GM12801 (cell line): ENCODE measurements around the gene RBSN.

Experiments used
- TF ChIP-seq, protein P1 (sequence below): IDR thresholded peaks from one replicate; pipeline ENCODE4 v1.5.1; 2011; ENCODE audit warnings: control low read depth; ENCODE audit not compliant: insufficient read length; ENCODE audit errors: extremely low read depth

RBSN gene

DNA sequence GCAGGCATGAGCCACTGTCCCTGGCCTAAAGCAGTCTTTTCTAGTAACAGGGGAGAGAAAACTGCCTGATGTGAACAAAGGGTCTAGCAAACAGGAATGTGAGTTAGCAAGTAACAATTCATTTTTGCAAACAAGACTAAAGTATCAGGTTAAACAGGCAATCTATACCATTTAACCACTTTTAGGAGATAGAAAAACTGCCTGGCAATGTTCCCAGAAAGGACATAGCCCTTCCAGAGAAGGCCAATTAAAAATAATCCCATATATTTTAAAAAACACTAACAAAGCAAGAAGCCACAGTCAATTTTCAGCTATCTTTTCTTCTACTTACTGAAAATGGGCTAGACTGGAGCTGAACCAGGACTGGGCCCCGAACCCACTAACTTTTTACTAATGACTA lies 6.3 kb downstream of the RBSN start:
- TF ChIP-seq, protein P1, sequence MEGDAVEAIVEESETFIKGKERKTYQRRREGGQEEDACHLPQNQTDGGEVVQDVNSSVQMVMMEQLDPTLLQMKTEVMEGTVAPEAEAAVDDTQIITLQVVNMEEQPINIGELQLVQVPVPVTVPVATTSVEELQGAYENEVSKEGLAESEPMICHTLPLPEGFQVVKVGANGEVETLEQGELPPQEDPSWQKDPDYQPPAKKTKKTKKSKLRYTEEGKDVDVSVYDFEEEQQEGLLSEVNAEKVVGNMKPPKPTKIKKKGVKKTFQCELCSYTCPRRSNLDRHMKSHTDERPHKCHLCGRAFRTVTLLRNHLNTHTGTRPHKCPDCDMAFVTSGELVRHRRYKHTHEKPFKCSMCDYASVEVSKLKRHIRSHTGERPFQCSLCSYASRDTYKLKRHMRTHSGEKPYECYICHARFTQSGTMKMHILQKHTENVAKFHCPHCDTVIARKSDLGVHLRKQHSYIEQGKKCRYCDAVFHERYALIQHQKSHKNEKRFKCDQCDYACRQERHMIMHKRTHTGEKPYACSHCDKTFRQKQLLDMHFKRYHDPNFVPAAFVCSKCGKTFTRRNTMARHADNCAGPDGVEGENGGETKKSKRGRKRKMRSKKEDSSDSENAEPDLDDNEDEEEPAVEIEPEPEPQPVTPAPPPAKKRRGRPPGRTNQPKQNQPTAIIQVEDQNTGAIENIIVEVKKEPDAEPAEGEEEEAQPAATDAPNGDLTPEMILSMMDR = no peak

DNA sequence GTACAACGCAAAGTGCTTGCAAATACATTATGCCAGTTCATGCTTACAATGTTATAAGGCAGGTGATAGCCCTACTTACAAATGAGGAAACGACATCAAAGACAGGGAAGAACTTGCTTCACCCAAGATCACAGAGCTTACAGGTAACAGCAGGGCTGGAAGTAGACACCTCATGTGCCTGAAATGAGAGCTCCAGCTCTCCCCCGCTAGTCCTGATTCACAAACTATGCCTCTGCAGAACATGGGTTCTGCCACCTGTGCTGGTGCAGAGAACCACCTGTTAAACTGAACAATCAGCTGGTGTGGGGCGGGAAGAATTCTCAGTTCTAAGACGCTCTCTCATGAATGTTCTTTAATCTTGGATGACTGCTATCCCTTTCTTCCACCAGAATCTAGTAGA lies 7.4 kb downstream of the RBSN start:
- TF ChIP-seq, protein P1 = no peak

DNA sequence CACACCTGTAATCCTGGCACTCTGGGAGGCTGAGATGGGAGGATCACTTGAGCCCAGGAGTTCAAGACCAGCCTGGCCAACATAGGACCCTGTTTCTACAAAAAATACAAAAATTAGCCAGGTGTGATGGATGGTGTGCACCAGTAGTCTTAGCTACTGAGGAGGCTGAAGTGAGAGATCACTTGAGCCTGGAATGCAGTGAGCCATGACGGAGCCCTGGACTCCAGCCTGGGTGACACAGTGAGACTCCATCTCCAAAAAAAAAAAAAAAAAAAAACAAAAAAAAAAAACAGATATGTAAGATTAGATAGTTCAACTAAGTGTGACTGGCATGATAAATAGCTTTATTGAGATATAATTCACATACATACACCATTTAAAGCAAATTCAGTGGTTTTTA lies 9.7 kb downstream of the RBSN start:
- TF ChIP-seq, protein P1 = no peak

DNA sequence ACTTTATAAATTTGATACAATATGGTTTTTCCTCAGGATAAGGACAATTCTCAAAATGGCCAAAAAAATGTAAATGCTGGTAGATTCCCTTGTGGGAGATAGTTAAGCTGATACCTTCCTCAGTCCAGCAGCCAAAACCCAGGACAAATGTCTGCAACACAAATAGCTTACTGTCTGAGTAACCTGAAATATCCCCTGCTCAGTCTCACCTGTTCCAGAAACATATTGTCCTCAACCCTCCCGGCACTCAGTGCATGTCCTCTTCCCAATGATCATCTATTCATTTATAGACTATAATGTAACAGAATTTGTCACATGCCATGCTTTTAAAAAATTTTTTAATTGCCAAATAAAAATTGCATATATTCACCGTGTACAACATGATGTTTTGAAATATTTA lies 12.2 kb downstream of the RBSN start:
- TF ChIP-seq, protein P1 = no peak

DNA sequence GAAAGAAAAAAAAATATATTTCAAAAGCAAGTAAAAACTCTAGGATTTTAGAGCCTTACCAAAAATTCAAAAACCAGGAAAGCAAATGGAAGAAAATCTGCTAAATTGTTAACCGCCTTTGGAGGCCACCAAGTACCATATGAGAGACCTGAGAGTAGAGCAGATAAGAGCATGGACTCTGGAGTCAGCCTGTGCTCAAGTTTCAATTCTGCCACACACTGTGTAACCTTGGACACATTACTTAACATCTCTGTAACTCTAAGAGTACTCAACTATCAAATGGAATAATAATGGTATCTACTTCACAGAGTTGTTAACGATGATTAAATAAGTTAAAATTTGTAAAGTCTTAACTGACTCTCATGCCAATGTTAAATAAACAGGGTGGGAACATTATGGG lies 12.7 kb downstream of the RBSN start:
- TF ChIP-seq, protein P1 = no peak

DNA sequence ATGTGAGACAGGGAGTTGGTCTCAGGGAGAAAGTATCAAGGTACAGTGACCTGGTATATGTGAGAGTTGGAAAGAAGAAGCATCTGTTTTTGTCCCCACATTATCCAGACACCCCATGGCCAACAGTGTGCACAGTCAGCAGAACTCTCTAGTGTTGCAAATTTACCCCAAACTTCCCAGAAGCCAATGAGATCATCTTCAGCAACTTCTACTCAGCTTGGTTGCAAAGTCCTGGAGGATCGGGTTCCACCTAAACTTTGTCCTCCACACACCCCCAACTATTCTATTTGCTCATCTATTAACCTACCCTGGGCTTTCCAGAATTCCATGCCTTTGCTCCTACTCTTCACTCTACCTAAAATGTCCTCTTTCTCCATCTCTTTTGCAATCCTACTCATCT lies 15.7 kb downstream of the RBSN start:
- TF ChIP-seq, protein P1 = no peak

DNA sequence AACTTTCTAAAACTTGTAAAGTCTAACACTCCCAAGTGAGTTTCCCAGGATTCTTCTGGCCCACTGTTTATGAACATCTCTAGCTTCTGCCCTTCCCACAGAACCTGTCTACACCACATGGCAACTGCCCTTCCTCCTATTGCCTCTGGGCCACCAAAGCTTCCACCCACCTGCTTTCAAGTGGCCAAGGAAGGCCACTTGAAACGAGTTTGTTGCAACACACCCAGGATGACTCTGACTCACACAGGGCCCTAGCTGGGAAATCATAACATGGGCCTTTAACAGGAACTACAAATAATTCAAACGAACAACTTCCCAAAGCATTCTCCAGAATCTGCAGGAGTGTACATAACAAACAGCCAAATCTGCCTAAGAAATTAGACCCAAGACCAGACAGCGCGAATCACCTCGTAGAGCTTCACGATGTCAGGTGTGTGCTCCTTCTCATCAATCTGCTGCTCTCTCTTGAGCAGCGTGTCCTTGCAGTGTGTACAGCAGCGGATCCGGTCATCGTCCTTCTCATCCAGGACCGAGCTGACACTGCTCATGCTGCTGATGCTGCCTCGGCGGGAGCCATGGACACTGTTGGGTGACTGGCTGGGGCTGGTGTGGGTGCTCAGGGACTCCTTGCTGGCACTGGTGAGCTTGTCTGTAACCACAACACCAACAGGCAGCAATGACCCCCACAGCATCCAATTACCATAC lies 16.8 kb downstream of the RBSN start:
- TF ChIP-seq, protein P1 = no peak

DNA sequence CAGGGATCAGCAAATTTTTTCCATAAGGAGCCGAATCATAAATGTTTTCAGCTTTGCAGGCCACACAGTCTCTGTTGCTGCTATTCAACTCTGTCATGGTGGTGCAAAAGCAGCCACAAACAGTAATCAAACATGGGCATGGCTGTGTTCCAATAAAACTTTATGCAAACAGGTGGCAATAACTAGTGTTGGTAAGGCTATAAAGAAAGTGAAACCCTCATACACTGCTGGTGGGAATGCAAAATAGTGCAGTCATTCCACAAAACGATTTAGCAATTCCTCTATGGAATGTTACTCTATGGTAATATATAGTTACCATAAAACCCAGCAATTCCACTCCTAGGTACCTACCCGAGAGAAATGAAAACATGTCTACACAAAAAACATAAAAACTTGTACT lies 19.9 kb downstream of the RBSN start:
- TF ChIP-seq, protein P1 = no peak
